B cell (primary cell): ENCODE results near the gene PARVA.

Source experiments
- CTCF ChIP-seq: fragments of 200-600 bp; IDR thresholded peaks from one replicate; pipeline ENCODE4 v1.8.0; 2022; ENCODE audit warnings: antibody characterized with exemption, mild to moderate bottlenecking
- EZH2 ChIP-seq: IDR thresholded peaks from 2 replicates; pipeline ENCODE4 v1.6.1; 2012; ENCODE audit warnings: borderline replicate concordance, low read depth, mild to moderate bottlenecking, moderate library complexity, low read length; ENCODE audit not compliant: insufficient read depth, poor library complexity, severe bottlenecking

GRCh38 chr11:12480401-12480800, 103.0 kb downstream of the PARVA start:
- TF ChIP-seq CTCF (no peak), EZH2 (no peak)
